HepG2 (cell line): Measurements from ENCODE around the gene CTIF. TPM values are rescaled to one million over a fixed set of nuclear protein-coding genes. Genes with fewer than 3 reads are reported as not detected.

Source experiments
- ATAC-seq: fragments of 200-7000 bp; cut with Tn5 transposase; 3 replicates; pipeline ENCODE4 v1.9.1; 2020; ENCODE audit warnings: mild to moderate bottlenecking, moderate library complexity
- BruUV-seq: library from RNA; stranded (reverse); fragments of 400-500 nt; replicated peaks from 2 replicates; lab custom pipeline; 2021; lab: Mats Ljungman, UMichigan
- CTCF ChIA-PET: fragments of 300-600 bp; formaldehyde crosslinking; extraction: SDS; loops from one replicate; lab custom pipeline; 2021; ENCODE audit warnings: low total read pairs, inconsistent platforms, low intra/inter-chr PET ratio; lab: Yijun Ruan, JAX
- POLR2A ChIA-PET: fragments of 350-600 bp; sonication (Branson Sonifier 250); formaldehyde crosslinking; loops from one replicate; lab custom pipeline; 2020; ENCODE audit warnings: antibody characterized with exemption, inconsistent platforms; lab: Yijun Ruan, JAX
- DNase-seq: peaks from one replicate; pipeline ENCODE4 v3.0.0-alpha.2; 2015; ENCODE audit warnings: low spot score
- FAIRE-seq: peaks from 3 replicates; lab custom pipeline; 2011; peaks lifted over from hg19 to GRCh38; lab: Jason Lieb, UNC
- H2AFZ ChIP-seq: one replicate; pipeline ENCODE4 v1.6.1; 2011; ENCODE audit warnings: low read length, inconsistent platforms
- H3K27ac ChIP-seq: fragments of 300-600 bp; 3 replicates; pipeline ENCODE4 v1.8.0; 2011; ENCODE audit warnings: mixed run types, mild to moderate bottlenecking, mixed read lengths, low read length, inconsistent platforms; ENCODE audit not compliant: insufficient read depth; ENCODE audit errors: extremely low read length
- H3K27me3 ChIP-seq, 2 experiments: fragments of 200-600 bp in 1 of 2; 2 replicates in 1 of 2; 3 replicates in 1 of 2; pipeline versions ENCODE4 v1.6.0 to v1.8.0; 2011; ENCODE audit warnings: low read length in 2 of 2, mild to moderate bottlenecking in 2 of 2, moderate library complexity in 2 of 2, inconsistent platforms in 1 of 2; ENCODE audit not compliant: insufficient read depth in 2 of 2, control insufficient read depth in 1 of 2
- H3K36me3 ChIP-seq, 2 experiments: fragments of 200-600 bp in 1 of 2; replicated peaks in 1 of 2; 2 replicates in 1 of 2; 3 replicates in 1 of 2; pipeline versions ENCODE4 v1.5.1 to v1.8.0; 2011; ENCODE audit warnings: low read length in 2 of 2, inconsistent platforms in 1 of 2; ENCODE audit not compliant: insufficient read depth in 2 of 2, control insufficient read depth in 1 of 2
- H3K4me1 ChIP-seq: 2 replicates; pipeline ENCODE4 v1.5.1; 2012; ENCODE audit warnings: low read length, inconsistent platforms; ENCODE audit not compliant: insufficient read depth
- H3K4me2 ChIP-seq: 2 replicates; pipeline ENCODE4 v1.6.0; 2011; ENCODE audit warnings: low read depth, low read length, inconsistent platforms
- H3K4me3 ChIP-seq, 3 experiments: fragments of 200-600 bp in 1 of 3; sonication (generic), shearing (Covaris generic) in 1 of 3; replicated peaks in 1 of 3; 2 replicates each; pipeline ENCODE4 v1.5.1; 2011 to 2016; ENCODE audit warnings: low read length in 3 of 3, inconsistent platforms in 2 of 3, low read depth in 2 of 3, mild to moderate bottlenecking in 2 of 3, control low read depth in 1 of 3, mixed read lengths in 1 of 3; ENCODE audit not compliant: insufficient read depth in 1 of 3
- H3K79me2 ChIP-seq: one replicate; pipeline ENCODE4 v1.6.1; 2011; ENCODE audit warnings: low read length, inconsistent platforms; ENCODE audit not compliant: insufficient read depth
- H3K9ac ChIP-seq: 2 replicates; pipeline ENCODE4 v1.6.0; 2011; ENCODE audit warnings: mild to moderate bottlenecking, low read depth, low read length, inconsistent platforms; ENCODE audit not compliant: insufficient read depth
- H3K9me3 ChIP-seq: 2 replicates; pipeline ENCODE4 v1.5.1; 2012; ENCODE audit warnings: mild to moderate bottlenecking, low read length
- H4K20me1 ChIP-seq: 2 replicates; pipeline ENCODE4 v1.6.0; 2011; ENCODE audit warnings: inconsistent platforms, mild to moderate bottlenecking, low read length, moderate library complexity; ENCODE audit not compliant: insufficient read depth
- BCL6 ChIP-seq: IDR thresholded peaks from 2 replicates; pipeline ENCODE4 v1.6.1; 2016; ENCODE audit warnings: missing genetic modification reagents, missing compliant biosample characterization
- HDAC2 ChIP-seq: sonication (generic); formaldehyde crosslinking; IDR thresholded peaks from 2 replicates; pipeline ENCODE4 v1.4.0; 2020; ENCODE audit warnings: missing genetic modification reagents
- NFKB2 ChIP-seq: sonication (generic); formaldehyde crosslinking; IDR thresholded peaks from 2 replicates; pipeline ENCODE4 v1.4.0; 2020; ENCODE audit warnings: missing genetic modification reagents, borderline replicate concordance
- PAWR ChIP-seq: sonication (generic); formaldehyde crosslinking; IDR thresholded peaks from 2 replicates; pipeline ENCODE4 v1.4.0; 2020; ENCODE audit warnings: missing genetic modification reagents, mild to moderate bottlenecking, borderline replicate concordance
- REXO4 ChIP-seq: sonication (generic); formaldehyde crosslinking; IDR thresholded peaks from 2 replicates; pipeline ENCODE4 v1.8.0; 2022; ENCODE audit warnings: missing genetic modification reagents, mild to moderate bottlenecking, borderline replicate concordance
- RFXAP ChIP-seq: sonication (generic); formaldehyde crosslinking; IDR thresholded peaks from 2 replicates; pipeline ENCODE4 v1.4.0; 2020; ENCODE audit warnings: missing genetic modification reagents, borderline replicate concordance
- XRCC5 ChIP-seq: fragments of 200-400 bp; formaldehyde crosslinking; optimal IDR thresholded peaks from 2 replicates; pipeline ENCODE3; 2017; ENCODE audit warnings: mild to moderate bottlenecking, low read length
- YY1 ChIP-seq: IDR thresholded peaks from 2 replicates; pipeline ENCODE4 v1.6.1; 2011; ENCODE audit warnings: low read length, low read depth, moderate library complexity, mild to moderate bottlenecking; ENCODE audit not compliant: insufficient read depth, insufficient replicate concordance
- ZFP36L2 ChIP-seq: sonication (generic); formaldehyde crosslinking; IDR thresholded peaks from 2 replicates; pipeline ENCODE4 v1.4.0; 2020; ENCODE audit warnings: missing genetic modification reagents
- ZNF572 ChIP-seq: sonication (generic); formaldehyde crosslinking; IDR thresholded peaks from 2 replicates; pipeline ENCODE4 v1.5.1; 2020; ENCODE audit warnings: mild to moderate bottlenecking, missing genetic modification reagents
- ZNF660 ChIP-seq: sonication (generic); formaldehyde crosslinking; IDR thresholded peaks from 2 replicates; pipeline ENCODE4 v1.5.1; 2020; ENCODE audit warnings: mild to moderate bottlenecking, low read depth, missing genetic modification reagents, borderline replicate concordance
- ZNF670 ChIP-seq: sonication (generic); formaldehyde crosslinking; IDR thresholded peaks from 2 replicates; pipeline ENCODE4 v1.8.0; 2022; ENCODE audit warnings: mild to moderate bottlenecking, missing genetic modification reagents, borderline replicate concordance
- WGBS: methylation state at CpG from one replicate; pipeline ENCODE4 v1.1.6; 2017; ENCODE audit warnings: low lambda C conversion rate; 5-methylcytosine and 5-hydroxymethylcytosine counted together
- in situ Hi-C: cut with HindIII; loops from 2 replicates; pipeline ENCODE4 v1.10.0; 2017; ENCODE audit warnings: low pct_unique_long_range_greater_than_20kb; ENCODE audit not compliant: extremely low pct_ligation_motif_present
- intact Hi-C: fragments of 100-400 bp; cut with micrococcal nuclease; formaldehyde crosslinking; loops from one replicate; pipeline ENCODE4 v1.10.0; 2022; ENCODE audit not compliant: unreplicated experiment
- polyA plus RNA-seq, 8 experiments: library from polyadenylated mRNA; depleted of rRNA in 3 of 8; stranded (reverse) in 7 of 8; unstranded in 1 of 8; fragments of >200 nt; fragmentation: Illumina TruSeq in 4 of 8; extraction: Trizol in 4 of 8; gene quantifications; 2 replicates each; pipeline versions ENCODE4 v1.2.1 to v1.2.3, GENCODE V29; 2011 to 2016; ENCODE audit warnings: low read depth in 4 of 8, missing spikeins in 1 of 8, mixed read lengths in 1 of 8; ENCODE audit not compliant: insufficient read depth in 1 of 8
- total RNA-seq, 5 experiments: library from RNA; depleted of rRNA; stranded (reverse); fragments of >200 nt; fragmentation: Illumina TruSeq; extraction: Trizol; gene quantifications; 2 replicates each; pipeline ENCODE4 v1.2.3, GENCODE V29; 2016; ENCODE audit warnings: low read depth in 1 of 5
- TF ChIP-seq, protein P1 (sequence below): sonication (generic); IDR thresholded peaks from 2 replicates; pipeline ENCODE4 v1.6.1; 2016; ENCODE audit warnings: low read depth, borderline replicate concordance
- TF ChIP-seq, protein P2 (sequence below): sonication (generic); formaldehyde crosslinking; IDR thresholded peaks from 2 replicates; pipeline ENCODE4 v1.8.0; 2022; ENCODE audit warnings: missing genetic modification reagents, mild to moderate bottlenecking, borderline replicate concordance
- TF ChIP-seq, protein P3 (sequence below): sonication (generic); formaldehyde crosslinking; IDR thresholded peaks from 2 replicates; pipeline ENCODE4 v1.8.0; 2022; ENCODE audit warnings: mild to moderate bottlenecking, missing genetic modification reagents

CTIF gene
- total and polyA plus RNA-seq, 2 of the 13 experiments (the other 11 are each of a cell fraction or from before 2014, with no cell fraction given): 18.2 to 28.0 TPM

DNA sequence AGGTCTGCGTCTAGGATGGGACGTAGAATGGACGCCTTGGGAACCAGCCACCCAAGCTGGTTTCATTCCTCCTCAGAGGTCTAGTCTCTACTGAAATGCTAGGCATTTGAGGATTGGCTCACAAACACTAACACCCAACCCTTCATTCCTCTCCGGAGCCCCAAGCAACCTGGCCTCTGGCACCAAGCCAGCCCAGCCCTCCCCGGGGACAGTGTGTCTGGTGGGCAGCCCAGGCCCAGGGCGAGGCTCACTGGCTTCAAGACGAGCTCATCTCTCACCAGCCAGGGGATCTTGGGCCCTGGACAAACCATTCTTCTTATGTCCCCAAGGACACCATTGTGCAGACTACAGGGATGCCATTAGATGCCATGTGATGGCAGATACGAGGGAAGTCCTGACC is 182.5 kb downstream of the CTIF start:
- DNase-seq (no peak), FAIRE-seq (no peak)
- Histone ChIP-seq H2AFZ (no peak overlapping the region), H4K20me1 (no peaks in the 10 kb centered on the region; the same call in 1 of the 2 replicates), H3K27me3 (no peaks in the 10 kb centered on the region)
- no TSS peak for BruUV-seq
- in situ Hi-C loops: no loop called here
- 80% methylated on average over 6 of the region's 8 CpGs for WGBS
- POLR2A ChIA-PET: no interaction called here
- TF ChIP-seq ZNF660 (CRISPR knock-in tag): no peak
- TF ChIP-seq, protein P1, sequence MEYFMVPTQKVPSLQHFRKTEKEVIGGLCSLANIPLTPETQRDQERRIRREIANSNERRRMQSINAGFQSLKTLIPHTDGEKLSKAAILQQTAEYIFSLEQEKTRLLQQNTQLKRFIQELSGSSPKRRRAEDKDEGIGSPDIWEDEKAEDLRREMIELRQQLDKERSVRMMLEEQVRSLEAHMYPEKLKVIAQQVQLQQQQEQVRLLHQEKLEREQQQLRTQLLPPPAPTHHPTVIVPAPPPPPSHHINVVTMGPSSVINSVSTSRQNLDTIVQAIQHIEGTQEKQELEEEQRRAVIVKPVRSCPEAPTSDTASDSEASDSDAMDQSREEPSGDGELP: no peak
- no peak for TF ChIP-seq HDAC2 (CRISPR knock-in tag)
- TF ChIP-seq, protein P2, sequence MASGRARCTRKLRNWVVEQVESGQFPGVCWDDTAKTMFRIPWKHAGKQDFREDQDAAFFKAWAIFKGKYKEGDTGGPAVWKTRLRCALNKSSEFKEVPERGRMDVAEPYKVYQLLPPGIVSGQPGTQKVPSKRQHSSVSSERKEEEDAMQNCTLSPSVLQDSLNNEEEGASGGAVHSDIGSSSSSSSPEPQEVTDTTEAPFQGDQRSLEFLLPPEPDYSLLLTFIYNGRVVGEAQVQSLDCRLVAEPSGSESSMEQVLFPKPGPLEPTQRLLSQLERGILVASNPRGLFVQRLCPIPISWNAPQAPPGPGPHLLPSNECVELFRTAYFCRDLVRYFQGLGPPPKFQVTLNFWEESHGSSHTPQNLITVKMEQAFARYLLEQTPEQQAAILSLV (CRISPR knock-in tag): no peak
- no peak for TF ChIP-seq RFXAP (CRISPR knock-in tag)
- no peak for TF ChIP-seq NFKB2
- no peak for TF ChIP-seq ZFP36L2
- no peak for TF ChIP-seq REXO4 (CRISPR knock-in tag)
- no peak for TF ChIP-seq PAWR
- no peak for TF ChIP-seq YY1
- TF ChIP-seq, protein P3, sequence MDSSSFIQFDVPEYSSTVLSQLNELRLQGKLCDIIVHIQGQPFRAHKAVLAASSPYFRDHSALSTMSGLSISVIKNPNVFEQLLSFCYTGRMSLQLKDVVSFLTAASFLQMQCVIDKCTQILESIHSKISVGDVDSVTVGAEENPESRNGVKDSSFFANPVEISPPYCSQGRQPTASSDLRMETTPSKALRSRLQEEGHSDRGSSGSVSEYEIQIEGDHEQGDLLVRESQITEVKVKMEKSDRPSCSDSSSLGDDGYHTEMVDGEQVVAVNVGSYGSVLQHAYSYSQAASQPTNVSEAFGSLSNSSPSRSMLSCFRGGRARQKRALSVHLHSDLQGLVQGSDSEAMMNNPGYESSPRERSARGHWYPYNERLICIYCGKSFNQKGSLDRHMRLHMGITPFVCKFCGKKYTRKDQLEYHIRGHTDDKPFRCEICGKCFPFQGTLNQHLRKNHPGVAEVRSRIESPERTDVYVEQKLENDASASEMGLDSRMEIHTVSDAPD (CRISPR knock-in tag): no peak
- TF ChIP-seq BCL6 (CRISPR knock-in tag): no peak
- TF ChIP-seq XRCC5: no peak
- TF ChIP-seq ZNF670 (CRISPR knock-in tag): no peak
- no peak for TF ChIP-seq ZNF572
- TF ChIP-seq, all 625 proteins: peak for 0
- CTCF ChIA-PET: no interaction called here
- Histone ChIP-seq H3K4me3 (no peak overlapping the region), H3K79me2 (no peaks in the 10 kb centered on the region), H3K27ac (no peak overlapping the region), H3K4me1 (no peaks in the 10 kb centered on the region), H3K9ac (no peak overlapping the region), H3K9me3 (no peaks in the 10 kb centered on the region), H3K4me2 (no peak overlapping the region), H3K36me3 (peaks cover 9 to 29% of the 10 kb centered on the region in 2 experiments; a peak in 4 of 5 replicates)
- no peak for ATAC-seq
- intact Hi-C loops: no loop called here
